ENCODE data around the gene HAUS3.
A peak's percentile ranks its signal among the peaks of the same experiment; 100 is the strongest.

The HAUS3 gene, protein sequence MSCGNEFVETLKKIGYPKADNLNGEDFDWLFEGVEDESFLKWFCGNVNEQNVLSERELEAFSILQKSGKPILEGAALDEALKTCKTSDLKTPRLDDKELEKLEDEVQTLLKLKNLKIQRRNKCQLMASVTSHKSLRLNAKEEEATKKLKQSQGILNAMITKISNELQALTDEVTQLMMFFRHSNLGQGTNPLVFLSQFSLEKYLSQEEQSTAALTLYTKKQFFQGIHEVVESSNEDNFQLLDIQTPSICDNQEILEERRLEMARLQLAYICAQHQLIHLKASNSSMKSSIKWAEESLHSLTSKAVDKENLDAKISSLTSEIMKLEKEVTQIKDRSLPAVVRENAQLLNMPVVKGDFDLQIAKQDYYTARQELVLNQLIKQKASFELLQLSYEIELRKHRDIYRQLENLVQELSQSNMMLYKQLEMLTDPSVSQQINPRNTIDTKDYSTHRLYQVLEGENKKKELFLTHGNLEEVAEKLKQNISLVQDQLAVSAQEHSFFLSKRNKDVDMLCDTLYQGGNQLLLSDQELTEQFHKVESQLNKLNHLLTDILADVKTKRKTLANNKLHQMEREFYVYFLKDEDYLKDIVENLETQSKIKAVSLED

DNA sequence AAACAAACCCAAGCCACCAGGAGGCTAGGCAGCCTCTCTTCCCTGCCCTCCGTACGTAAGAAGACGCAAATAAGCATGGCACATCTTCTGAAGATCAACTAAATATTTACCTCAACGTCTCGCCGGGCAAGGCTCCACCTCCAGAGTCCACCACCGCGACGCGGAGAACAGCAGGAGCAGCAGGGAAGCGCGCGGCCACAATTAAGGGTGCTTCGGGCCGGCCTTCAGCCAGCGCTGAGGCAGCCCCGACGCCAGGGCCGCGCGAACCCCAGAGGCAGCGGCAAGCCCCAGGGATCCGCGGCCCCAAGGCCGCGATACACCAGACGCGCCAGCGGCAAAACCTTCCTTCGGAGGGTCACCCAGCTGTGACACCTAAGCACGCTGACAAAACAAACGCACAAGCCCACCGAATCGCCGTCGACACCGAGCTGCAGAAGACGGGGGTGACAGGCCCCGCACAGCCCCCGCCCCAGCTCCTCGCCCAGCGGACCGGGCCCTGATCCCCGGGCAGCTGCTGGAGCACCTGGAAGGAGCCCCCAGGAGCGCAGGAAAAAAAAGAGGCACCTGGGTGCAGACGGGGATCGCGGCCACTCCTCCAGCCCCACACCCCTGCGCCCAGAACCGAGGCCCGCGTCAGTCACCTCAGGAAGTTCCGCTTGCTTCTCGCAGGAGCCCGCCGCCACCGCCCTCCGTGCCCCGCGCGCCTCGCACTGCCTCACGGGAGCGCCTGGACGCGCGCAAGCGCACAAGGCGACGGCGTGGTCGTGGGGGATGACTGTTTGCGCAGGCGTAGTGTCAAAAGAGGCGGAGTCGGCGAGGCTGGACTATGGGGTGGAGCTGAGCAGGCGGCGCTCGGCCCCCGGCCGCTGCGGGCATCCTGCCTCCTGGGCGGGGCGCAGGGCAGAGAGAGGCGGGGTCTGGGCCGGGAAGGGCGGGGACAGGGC, at the start of gene HAUS3, which contains the start of gene POLN:
Gene HAUS3, minus strand, starts transcription at position 712 of the 944 bp plus-strand sequence. CDS start 1,175 bp downstream, outside the sequence.
Gene POLN, minus strand, starts transcription at position 712 of the 944 bp plus-strand sequence. CDS start 12,890 bp downstream, outside the sequence.
- DNase-seq, result peak; percentile 86

DNA sequence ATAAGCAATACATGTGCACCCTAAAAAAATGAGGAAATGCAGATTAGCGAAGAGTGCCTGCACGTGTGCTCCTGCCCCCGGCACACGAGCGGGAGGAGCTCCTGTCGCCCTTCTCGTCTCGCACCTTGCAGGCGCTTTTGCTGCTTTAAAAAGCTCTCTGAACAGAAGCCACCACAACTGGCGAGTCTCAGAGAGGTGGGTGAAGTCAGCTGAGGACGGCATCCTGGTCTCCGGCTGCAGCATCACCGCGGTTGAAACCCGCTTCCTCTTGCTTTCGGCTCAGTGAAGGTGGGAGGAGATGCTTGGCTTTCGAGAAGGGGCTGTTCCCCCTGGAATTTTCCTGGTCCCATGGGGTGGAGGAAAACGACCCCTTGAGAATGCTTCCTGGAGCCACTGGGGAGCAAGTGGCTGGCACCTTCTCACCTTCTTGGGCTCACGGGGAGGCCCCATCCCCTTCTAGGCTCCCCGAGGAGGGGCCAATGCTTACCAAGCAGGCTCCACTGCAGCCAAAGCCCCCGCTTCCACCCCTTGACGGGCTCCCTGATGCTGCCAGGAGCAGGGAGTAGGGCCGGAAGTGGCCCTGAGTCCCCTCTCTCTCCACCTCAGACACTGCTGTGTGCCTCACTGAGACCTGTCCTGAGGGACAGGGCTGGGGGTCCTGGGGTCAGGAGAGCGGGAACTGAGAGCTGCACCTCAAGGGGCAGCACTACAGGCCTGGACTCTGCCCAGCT, 49.2 kb upstream of the HAUS3 start:
- DNase-seq, result no peak

DNA sequence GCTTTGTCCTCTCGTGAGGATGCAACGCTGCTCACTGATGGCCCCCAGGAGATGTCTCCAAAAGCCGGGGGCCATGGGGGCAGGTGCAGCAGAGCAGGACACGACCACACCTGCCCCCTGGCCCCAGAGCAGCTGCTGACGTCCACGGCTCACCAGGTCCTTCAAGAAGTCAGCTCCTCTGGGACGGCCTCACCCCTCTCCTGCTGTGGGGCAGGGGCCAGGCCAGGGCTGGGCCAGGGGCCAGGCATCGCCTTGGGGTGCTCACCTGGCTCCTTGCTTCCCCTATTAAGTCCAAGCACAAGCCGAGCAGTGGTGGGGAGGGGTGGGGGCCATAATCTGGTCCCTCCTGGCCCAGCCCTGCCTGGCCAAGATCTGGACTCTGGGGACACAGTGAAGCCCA, 48.6 kb upstream of the HAUS3 start:
- no peak for DNase-seq

DNA sequence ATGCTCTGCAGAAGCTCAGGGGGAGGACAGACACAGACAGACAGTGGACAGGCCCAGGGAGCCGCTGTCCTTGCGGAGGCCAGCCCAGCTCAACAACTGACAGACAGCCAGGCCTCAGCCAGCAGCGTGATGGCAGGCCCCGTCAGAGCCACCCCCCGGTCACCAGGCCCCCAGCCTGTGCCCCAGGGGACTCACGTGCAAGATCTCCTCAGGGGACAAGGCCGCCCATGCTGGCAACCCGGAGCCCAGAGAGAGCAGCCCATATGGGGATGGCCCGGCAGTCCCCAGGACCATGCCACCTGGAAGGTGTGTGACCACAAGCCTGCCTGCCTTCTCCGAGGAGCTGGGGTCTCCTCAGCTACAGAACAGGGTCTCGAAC, 48.0 kb upstream of the HAUS3 start:
- no peak for DNase-seq

DNA sequence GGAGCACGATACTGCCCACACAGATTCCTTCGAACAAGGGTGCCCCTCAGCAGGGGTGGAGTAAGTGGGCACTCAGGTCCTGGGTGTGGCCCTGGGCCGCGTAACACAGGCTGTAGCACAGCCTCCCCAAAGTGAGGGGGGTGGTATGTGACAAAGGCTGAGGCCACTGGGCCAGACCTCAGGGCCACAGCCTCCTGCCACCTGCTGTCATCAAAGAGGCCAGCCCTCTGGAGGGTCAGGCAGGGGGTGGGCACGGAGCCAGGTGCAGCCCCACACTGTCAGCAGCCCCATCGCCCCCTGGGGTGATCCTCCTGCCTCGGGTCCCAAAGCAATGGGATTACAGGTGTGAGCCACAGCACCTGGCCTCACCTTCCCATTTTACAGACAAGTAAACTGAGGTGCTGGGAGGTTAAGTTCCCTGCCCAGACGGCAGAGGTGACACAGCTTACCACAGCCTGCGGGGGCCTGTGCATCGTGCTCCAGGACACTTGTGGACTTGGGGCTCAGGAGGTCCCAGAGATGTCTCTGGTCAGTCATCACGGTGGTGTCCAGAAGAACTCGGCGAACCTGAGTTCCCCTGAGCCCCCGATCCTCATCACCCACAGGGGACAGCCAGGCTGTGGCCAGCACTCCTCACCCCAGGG, 47.5 kb upstream of the HAUS3 start:
- DNase-seq, result no peak

DNA sequence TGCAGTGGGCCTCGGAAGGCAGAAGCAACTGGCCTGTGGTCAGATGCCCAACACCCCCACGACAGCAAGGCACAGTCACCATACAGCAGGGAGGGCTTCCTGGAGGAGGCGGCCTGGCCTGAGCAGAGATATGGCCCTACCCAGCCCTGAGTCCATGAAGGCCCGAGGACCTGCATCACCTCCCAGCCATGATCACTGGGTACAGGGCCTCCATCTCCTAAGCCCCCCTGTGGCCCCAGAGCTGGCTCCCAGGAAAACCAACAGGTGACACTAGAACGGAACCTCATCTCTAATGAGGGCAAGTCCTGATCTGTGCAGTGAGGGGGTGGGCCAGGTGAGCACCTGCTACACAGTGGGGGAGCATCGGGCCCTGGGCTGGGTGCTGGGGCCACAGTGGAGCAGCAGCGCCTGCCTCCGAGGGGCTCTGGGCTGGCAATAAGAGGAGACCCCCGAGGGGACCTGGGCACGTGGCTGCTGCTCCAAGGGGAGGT, 46.2 kb upstream of the HAUS3 start:
- no peak for DNase-seq

DNA sequence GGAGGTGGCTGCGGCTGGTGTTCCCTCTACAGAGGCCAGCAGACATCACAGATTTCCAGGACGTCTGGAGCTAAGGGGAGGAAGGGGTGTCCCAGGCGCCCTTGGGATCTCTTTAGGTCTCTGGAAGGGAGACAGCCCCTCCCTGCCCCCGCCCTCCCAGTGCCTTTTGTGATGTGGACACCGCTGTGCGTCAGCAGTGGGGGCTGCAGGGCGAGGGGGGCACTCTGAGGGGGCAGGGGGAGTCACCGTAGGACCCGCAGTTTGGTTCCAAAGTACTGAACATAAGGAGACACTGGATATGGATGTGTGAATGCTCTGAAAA, 45.6 kb upstream of the HAUS3 start:
- DNase-seq, result no peak

DNA sequence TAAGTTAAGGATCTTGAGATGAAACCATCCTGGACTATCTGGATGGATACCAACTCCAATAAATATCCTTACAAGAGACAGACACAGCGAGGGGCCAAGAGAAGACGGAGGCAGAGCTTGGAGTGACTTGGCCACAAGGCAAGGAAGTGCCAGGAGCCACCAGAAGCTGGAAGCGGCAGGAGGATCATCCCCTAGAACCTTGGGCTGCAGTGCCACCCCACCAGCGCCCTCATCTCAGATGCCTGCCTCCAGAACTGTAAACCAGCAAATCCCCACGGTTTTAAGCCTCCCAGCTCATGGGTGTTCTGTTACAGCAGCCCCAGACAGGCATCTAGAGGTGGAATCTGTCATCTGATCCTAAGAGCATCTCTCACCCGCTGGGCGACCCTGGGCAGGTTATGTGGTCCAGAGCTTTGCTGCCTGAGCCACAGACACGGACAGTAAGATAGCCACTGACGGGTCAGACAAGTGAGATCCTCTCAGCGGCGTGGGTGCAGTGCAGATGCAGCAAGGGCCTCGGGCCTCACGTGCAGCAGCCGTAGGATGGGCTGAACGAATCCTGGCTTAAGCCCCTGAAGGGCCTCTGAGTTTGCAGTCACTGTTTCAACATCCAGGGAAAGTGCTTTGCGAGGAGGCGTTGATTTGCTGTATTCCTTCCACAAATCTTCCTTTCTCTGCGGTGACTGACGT, 45.1 kb upstream of the HAUS3 start:
- no peak for DNase-seq

DNA sequence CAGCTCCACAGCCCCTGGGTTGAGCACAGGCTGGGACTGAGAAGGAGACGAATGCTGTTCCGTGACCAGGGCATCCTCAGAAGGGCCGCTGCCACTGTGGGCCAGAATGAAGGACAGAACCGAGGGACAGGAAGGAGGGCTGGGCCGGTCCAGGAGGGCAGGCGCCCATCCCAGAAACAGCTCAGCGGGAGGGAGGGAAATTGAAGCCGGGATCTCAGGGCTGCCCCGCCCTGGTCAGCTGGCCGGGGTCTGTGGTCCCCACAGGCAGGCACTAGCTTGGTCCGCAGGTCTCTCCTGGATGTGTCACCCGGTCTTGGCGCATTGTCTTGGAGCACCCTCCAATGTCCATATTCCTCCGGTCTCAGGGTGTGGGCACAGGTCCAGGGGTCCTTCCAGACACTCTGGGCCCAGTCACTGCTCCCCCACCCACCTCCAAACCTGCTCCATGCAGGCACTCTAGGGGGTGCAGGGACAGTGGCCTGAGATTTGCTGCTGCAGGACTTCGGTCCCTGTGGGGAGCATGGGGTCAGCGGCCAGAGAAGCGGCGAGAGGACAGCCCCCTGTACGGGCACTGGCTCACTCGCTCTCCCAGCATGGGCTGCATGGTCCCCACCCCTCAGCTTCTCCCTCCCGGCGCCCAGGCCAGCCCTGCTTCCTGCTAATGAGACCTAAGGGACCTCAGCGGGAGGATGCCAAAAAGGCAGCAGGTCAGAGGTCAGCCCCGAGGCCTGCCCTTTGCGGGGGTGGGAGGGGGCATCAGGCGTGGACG, 43.9 kb upstream of the HAUS3 start:
- no peak for DNase-seq

DNA sequence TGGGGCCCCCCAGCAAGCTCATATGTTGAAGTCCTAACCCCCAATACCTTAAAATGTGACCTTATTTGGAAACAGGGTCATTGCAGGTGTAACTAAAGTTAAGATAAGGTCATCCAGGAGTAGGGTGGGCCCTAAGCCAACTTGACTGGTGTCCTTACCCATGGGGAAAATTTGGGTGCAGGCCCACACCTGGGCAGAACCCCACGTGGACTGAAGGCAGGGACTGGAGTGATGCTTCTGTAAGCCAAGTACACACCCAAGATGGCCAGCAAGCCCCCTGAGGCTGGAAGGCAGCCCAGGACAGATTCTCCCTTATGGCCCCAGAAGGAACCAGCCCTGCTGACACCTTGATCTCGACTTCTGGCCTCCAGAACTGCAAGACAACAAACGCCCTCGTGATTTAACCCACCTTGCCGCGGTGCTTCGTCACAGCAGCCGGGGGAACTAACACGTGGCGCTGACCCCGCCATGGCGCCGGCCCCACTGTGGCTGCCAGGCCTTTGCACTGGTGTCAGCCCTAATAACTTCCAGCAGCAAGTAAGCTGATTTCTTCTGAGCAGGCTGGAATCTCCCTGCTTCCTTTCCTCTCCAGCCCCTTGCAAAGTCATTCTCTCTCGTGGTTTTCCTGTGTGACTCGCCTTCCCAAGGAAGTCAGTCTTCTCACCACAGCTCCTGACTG, 43.2 kb upstream of the HAUS3 start:
- DNase-seq, result no peak

DNA sequence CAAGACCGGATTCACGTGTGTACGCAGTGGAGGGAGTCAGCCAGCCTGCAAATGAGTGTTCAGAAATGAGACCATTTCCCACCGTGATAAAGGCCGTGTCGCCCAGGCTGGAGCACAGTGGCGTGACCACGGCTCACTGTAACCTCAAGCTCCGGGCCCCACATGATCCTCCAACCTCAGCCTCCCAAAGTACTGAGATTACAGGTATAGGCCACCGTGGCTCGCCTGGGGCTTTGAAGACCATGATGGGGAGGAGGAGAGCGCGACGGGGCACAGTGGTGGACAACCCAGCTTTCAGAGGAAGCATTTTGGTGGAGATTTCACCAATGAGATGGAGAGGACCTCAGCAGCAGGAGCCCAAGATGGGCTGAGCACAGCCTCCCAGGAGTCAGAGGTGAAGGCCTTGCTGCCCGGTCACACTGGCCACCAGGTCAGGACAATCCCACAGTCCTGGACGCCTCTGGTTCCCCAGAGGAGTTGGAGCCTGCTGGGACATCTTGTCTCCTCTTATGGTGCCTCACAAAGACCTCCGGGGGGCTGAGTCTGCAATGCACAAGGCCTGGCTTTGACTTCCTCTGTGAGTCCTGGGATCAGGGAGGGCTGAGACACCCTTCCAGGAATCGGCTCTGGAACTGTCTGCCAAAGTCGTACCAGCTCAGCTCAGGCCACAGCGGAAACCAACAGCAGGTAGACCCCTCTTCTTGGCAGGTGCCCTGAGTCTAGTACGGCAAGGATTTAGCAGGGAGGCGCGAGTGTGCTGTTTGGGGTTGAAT, 42.4 kb upstream of the HAUS3 start:
- DNase-seq, result no peak

DNA sequence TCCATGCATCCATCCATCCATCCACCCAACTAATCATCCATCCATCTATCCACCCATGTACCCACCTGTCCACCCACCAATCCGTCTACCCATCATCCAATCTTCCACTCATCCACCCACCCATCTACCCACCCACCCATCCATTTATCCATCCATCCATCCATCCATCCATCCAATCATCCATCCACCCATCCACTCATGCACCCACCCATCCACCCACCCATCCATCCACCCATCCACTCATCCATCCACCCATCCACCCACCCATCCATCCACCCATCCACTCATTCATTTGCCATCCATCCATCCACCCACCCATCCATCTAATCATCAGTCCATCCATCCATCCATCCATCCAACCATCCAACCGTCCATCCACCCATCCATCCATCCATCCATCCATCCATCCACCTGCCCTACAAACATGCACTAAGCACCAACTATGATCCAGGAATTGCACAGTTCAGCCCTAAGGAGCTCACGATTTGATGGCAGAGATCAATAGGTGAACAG, 41.3 kb upstream of the HAUS3 start:
- DNase-seq, result no peak

DNA sequence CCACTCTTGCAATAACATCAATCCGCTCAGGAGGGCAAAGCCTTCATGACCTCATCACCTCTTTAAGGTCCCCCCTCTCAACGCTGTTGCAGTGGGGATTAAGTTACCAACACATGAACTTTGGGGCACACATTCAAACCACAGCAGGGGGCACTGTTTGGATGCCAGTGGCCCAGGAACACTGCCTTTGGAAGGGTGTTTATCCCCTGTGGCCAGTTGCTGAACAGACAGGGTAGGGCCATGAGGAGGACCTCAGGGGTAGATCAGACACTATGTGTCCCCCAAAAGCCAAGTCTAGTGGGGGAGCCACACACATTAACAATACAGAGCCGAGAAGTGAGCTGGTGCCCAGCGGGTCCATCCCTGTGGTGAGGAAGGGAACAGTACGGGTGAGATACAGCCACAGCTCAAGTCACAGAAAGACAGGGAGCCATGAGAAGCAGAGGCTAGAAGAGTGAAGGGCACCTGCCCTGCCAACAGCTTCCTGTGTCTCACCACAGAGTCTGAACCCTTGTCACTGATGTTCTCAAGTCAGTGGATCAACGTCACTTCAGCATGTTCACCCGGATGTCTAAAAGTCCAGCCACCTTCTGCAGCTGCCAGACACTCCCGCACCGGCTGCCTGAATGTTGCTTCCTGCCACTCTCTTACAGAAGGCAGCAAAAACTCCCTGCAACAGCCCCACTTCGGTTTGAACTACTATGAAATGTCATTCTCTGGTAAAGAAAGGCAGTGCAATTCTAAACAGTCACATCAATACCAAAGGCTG, 39.8 kb upstream of the HAUS3 start:
- DNase-seq, result no peak

DNA sequence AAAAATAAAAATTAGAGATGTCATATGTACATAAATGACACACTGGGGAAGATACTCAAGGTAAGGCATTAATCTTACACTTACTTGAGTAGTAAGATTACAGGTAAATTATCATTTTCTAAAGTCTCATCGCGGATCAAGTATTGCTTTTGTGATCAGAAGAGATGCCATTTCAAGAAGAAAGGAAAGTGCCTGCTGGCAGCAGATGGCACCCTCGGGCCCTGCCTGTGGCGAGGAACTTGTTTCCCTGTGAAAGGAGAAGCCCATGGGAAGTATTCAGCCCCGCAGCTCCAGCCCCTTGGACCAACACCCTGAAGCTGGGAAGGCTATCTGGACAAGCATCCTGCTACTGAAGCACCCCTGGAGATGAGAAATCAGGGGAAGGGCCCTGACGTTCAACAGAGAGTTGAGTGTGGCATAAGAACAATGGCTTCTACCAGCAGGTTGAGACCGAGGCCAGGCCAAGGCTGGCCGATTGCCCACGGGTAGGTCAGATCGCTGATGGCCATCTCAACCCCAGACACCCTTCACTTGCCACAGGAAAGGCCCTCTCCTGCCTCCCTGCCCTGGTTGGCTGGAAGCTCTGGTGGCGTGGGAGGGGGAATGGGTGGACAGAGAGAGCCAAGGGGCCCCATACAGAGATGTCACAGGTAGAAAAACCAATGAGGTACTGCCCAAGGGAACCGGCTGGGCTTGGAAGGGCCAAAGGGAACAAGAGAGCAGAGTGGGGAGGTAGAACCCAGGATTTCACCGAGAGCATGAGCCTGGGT, 38.8 kb upstream of the HAUS3 start:
- no peak for DNase-seq

DNA sequence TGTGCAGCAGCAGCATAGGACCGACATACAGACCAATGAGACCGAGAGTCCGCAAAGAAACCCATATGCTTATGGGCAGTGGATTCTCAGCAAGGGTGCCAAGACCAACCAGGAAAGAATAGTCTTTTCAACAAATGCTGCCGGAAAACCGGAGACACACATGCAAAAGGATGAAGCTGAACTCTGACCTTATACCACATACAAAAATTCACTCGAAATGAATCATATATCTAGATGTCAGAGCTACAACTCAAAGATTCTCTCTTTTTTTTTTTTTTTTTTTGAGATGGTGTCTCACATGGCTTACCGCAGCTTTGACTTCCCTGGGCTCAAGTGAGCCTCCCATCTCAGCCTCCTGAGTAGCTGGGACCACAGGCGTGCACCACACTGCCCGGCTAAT, 36.0 kb upstream of the HAUS3 start:
- no peak for DNase-seq

DNA sequence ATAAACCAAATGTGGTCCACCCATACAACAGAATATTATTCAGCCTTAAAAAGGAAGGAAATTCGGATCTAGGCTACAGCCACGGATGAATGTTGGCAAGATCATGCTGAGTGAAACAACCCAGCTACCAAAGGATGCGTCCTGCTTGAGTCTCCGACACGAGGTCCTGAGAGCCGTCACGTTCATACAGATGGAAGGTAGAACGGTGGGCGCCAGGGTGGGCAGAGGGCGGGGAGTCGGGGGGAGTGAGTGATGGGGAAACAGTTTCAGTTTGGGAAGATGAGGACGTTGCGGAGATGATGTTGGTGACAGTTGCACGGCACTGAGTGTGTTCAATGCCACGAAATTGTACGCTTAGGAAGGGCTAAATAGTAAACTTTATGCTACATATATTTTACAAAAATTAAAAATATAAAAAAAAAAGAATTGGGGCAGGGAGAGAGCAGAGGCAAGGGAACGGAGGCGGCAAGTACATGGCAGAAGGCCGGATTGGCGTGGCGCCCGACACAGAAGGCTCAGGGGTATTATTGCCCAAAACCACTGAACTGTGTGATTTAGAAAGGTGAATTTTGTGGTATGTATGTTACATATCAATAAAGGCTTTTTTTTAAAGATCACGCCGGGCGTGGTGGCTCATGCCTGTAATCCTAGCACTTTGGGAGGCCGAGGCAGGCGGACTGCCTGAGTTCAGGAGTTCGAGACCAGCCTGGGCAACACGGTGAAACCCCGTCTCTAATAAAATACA, 34.8 kb upstream of the HAUS3 start:
- DNase-seq, result no peak
